PC-9 (cell line): Measurements from ENCODE around the gene MXD1.

Experiments
- CTCF ChIP-seq: fragments of 200-600 bp; sonication (generic); conservative IDR thresholded peaks from 2 replicates; pipeline ENCODE4 v1.6.1; 2017; ENCODE audit warnings: mixed run types, antibody characterized with exemption, mild to moderate bottlenecking, moderate library complexity
- EZH2 ChIP-seq: fragments of 200-600 bp; sonication (generic); IDR thresholded peaks from 2 replicates; pipeline ENCODE4 v1.8.0; 2017; ENCODE audit warnings: antibody characterized with exemption, low read depth

DNA sequence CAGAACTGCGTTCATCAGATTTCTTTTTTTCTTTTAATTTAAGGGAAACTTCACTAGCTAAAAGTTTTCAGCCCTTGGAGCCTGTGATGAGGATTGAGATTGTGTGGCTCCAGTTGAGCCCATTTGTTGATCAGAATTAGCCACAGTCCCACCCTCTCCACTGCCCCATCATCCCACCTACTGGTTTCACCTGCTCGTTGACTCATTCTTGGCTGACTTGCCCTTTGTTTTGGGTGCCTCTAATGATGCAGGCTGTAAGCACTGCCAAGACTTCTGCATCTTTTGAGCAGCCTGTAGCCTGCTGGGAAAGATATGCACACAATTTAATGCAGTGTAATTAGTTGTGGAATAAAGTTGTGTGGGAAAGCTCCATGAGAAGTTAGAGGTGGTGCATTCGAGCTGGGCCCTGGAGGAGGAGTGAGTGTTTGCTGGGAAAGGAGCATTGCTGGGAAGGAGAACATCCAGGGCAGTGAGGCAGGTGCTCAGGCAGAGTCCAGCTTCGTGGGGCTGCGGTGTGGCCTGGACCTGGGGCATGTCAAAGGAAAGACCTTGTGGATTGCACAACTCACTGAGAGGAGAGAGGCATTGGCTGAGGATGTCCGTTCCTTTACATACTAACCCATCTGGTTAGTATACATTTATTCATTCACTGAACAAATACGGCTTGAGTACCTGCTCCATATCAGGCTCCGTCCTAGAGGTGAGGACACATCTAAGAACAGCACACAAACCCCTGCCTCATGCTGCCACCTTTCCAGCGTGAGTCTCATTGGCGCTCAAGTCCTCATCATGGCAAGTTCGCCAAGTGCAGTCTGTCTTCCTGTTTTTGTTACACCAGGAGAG, 28.3 kb downstream of the MXD1 start:
- TF ChIP-seq CTCF (no peak), EZH2 (no peak)
